Activated B cell treated with CpG ODN at 0.5 μM for 24 hours (primary cell): Measurements from ENCODE around the gene S100A12. TPM values are rescaled to one million over a fixed set of nuclear protein-coding genes. Genes with fewer than 3 reads are reported as not detected.
A peak's percentile ranks its signal among the peaks of the same experiment; 100 is the strongest.

Experiments used
- ATAC-seq: fragments of 200-7000 bp; cut with Tn5 transposase; one replicate; pipeline ENCODE4 v1.10.0; 2021; ENCODE audit warnings: low read depth, mild to moderate bottlenecking, moderate library complexity
- CTCF ChIA-PET: fragments of 350-600 bp; sonication (Branson Sonifier 250); formaldehyde crosslinking; loops from one replicate; lab custom pipeline; 2021; ENCODE audit warnings: antibody characterized with exemption; lab: Charles Lee
- POLR2A ChIA-PET: fragments of 350-600 bp; sonication (Branson Sonifier 250); formaldehyde crosslinking; loops from one replicate; lab custom pipeline; 2021; ENCODE audit warnings: antibody characterized with exemption; lab: Charles Lee
- DNase-seq: peaks from one replicate; pipeline ENCODE4 v3.0.0; 2022
- H3K27ac Mint-ChIP-seq: one replicate; pipeline ENCODE4 v1.8.0; 2020; ENCODE audit warnings: mixed read lengths
- H3K27me3 Mint-ChIP-seq: one replicate; pipeline ENCODE4 v1.8.0; 2021; ENCODE audit warnings: mixed read lengths
- H3K36me3 Mint-ChIP-seq: one replicate; pipeline ENCODE4 v1.8.0; 2021; ENCODE audit warnings: low read depth, mixed read lengths
- H3K4me1 Mint-ChIP-seq: one replicate; pipeline ENCODE4 v1.8.0; 2021; ENCODE audit warnings: mixed read lengths
- H3K4me3 Mint-ChIP-seq: one replicate; pipeline ENCODE4 v1.8.0; 2020; ENCODE audit warnings: mild to moderate bottlenecking, mixed read lengths
- H3K9me3 Mint-ChIP-seq: one replicate; pipeline ENCODE4 v1.8.0; 2020; ENCODE audit warnings: mixed read lengths
- intact Hi-C: fragments of 100-400 bp; cut with micrococcal nuclease; formaldehyde crosslinking; loops from one replicate; pipeline ENCODE4 v1.15.1; 2024
- total RNA-seq: library from RNA; stranded (reverse); gene quantifications from 2 replicates; pipeline ENCODE4 v1.2.3, GENCODE V29; 2022
- TF ChIP-seq, protein P1 (sequence below): fragments of 200-600 bp; IDR thresholded peaks from one replicate; pipeline ENCODE4 v1.8.0; 2022; ENCODE audit warnings: antibody characterized with exemption, mild to moderate bottlenecking

The S100A12 gene
- total RNA-seq, 1 donor from 2014 or later: not detected

DNA sequence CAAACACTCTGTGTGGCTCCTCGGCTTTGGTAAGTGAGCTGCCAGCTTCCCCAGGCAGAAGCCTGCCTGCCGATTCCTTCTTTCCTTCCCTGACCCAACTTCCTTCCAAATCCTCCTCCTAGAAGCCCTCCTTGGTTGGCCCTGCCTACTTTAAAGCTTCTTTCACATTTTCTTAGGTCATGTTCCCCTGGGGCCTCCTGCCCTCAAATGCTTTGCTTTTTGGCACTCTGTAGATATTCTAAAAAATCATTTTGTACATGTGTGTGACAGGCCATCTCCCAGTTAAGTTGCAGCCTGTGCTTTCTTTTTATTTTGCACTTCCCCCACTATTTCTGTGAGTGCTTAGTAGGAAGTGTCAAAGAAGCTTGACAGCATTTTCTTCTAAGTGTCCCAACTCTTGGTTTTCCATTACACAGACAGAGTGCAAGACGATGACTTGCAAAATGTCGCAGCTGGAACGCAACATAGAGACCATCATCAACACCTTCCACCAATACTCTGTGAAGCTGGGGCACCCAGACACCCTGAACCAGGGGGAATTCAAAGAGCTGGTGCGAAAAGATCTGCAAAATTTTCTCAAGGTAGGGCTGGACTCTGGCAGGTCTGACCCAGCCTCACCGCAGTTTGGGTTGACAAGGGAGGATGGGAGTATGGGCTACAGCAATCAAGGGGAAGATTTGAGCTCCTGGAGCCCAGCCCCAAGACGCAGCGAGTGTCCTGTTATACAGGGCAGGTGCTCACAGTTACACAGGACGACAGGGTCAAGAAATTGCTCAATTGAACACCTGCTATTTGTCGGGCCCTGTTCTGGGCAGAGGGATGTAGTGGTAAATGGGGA, 17.3 kb downstream of the S100A12 start, which contains the start of gene S100A9:
TSS of gene S100A9 (plus strand) at position 2 of the 838 bp plus-strand sequence. CDS start at position 432, 430 bp downstream.
- intact Hi-C loops: no loop called here
- Mint-ChIP-seq H3K27me3 (peaks cover 22% of the 10 kb centered on the region), H3K9me3 (no peaks in the 10 kb centered on the region), H3K27ac (no peak within 1 kb of the TSS), H3K4me3 (no peak within 1 kb of the TSS), H3K4me1 (peaks cover 14% of the 10 kb centered on the region), H3K36me3 (no peaks in the 10 kb centered on the region)
- ChIA-PET POLR2A (no interaction called here), CTCF (no interaction called here)
- no peak for ATAC-seq
- DNase-seq: no peak
- TF ChIP-seq, protein P1, sequence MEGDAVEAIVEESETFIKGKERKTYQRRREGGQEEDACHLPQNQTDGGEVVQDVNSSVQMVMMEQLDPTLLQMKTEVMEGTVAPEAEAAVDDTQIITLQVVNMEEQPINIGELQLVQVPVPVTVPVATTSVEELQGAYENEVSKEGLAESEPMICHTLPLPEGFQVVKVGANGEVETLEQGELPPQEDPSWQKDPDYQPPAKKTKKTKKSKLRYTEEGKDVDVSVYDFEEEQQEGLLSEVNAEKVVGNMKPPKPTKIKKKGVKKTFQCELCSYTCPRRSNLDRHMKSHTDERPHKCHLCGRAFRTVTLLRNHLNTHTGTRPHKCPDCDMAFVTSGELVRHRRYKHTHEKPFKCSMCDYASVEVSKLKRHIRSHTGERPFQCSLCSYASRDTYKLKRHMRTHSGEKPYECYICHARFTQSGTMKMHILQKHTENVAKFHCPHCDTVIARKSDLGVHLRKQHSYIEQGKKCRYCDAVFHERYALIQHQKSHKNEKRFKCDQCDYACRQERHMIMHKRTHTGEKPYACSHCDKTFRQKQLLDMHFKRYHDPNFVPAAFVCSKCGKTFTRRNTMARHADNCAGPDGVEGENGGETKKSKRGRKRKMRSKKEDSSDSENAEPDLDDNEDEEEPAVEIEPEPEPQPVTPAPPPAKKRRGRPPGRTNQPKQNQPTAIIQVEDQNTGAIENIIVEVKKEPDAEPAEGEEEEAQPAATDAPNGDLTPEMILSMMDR: no peak

DNA sequence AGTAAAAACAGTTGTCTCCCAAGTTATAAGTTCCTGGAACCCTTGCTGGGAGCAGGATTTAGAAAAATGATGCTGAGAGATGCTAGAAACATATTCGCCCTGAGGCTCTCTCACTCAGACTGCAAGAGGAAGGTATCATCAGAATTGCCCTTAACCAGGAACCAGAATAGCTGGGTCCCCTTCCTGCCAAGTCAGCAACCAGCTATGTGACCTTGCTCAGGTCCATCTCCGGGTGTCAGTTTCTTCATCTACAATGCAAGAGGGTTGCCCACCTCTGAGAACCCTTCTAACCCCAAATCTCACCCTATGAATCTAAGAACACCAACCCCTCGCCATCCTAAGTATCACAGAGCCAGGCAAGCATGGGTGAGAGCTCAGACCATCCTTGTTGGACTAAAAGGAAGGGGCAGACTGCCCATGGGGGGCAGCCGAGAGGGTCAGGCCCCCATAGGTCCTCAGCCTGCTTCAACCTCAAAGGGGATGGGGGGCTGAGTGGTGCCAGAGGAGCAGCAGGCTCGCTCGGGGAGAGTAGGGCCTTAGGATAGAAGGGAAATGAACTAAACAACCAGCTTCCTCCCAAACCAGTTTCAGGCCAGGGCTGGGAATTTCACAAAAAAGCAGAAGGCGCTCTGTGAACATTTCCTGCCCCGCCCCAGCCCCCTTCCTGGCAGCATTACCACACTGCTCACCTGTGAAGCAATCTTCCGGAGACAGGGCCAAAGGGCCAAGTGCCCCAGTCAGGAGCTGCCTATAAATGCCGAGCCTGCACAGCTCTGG, 18.2 kb downstream of the S100A12 start:
- ChIA-PET POLR2A (no interaction called here), CTCF (interaction anchor here (1.0 kb wide), 1 partner anchor 138 kb away, joined by 3 read pairs; no protein-coding TSS in a partner anchor)
- H3K4me1 Mint-ChIP-seq: peaks cover 14% of the 10 kb centered on the region
- H3K27me3 Mint-ChIP-seq: peaks cover 18% of the 10 kb centered on the region
- H3K9me3 Mint-ChIP-seq: no peaks in the 10 kb centered on the region
- no peaks in the 10 kb centered on the region for H3K36me3 Mint-ChIP-seq
- TF ChIP-seq, protein P1: no peak
- DNase-seq (no peak), ATAC-seq (no peak)
- intact Hi-C loops: no loop called here
- H3K27ac Mint-ChIP-seq: no peak overlapping the region
- H3K4me3 Mint-ChIP-seq: no peak overlapping the region

- CTCF ChIA-PET: interaction anchor here (1.0 kb wide), 1 partner anchor 139 kb away, joined by 3 read pairs; no protein-coding TSS in a partner anchor
- TF ChIP-seq, protein P1: no peak
- ATAC-seq (no peak), DNase-seq (no peak)
- Mint-ChIP-seq H3K27ac (no peak overlapping the region), H3K4me1 (peaks cover 14% of the 10 kb centered on the region), H3K27me3 (peaks cover 18% of the 10 kb centered on the region), H3K9me3 (no peaks in the 10 kb centered on the region), H3K4me3 (no peak overlapping the region), H3K36me3 (no peaks in the 10 kb centered on the region)
- intact Hi-C loops: no loop called here
- POLR2A ChIA-PET: no interaction called here
Measured at GRCh38 chr1:153356392-153357075, 18.9 kb downstream of the S100A12 start.

GRCh38 chr1:153355445-153356071, 19.9 kb downstream of the S100A12 start:
- peaks cover 14% of the 10 kb centered on the region for H3K4me1 Mint-ChIP-seq
- H3K4me3 Mint-ChIP-seq: no peak overlapping the region
- ATAC-seq: peak; percentile 50
- intact Hi-C loops: no loop called here
- no peak for DNase-seq
- peaks cover 18% of the 10 kb centered on the region for H3K27me3 Mint-ChIP-seq
- no peak overlapping the region for H3K27ac Mint-ChIP-seq
- H3K9me3 Mint-ChIP-seq: no peaks in the 10 kb centered on the region
- CTCF ChIA-PET: interaction anchor here (1.1 to 6.0 kb wide), 3 partner anchors 10 to 148 kb away, joined by 3 to 67 read pairs (median 4); no protein-coding TSS in a partner anchor
- H3K36me3 Mint-ChIP-seq: no peaks in the 10 kb centered on the region
- POLR2A ChIA-PET: no interaction called here
- TF ChIP-seq, protein P1: no peak
